ENCODE results near the gene SERPINH1.

SERPINH1 gene

DNA sequence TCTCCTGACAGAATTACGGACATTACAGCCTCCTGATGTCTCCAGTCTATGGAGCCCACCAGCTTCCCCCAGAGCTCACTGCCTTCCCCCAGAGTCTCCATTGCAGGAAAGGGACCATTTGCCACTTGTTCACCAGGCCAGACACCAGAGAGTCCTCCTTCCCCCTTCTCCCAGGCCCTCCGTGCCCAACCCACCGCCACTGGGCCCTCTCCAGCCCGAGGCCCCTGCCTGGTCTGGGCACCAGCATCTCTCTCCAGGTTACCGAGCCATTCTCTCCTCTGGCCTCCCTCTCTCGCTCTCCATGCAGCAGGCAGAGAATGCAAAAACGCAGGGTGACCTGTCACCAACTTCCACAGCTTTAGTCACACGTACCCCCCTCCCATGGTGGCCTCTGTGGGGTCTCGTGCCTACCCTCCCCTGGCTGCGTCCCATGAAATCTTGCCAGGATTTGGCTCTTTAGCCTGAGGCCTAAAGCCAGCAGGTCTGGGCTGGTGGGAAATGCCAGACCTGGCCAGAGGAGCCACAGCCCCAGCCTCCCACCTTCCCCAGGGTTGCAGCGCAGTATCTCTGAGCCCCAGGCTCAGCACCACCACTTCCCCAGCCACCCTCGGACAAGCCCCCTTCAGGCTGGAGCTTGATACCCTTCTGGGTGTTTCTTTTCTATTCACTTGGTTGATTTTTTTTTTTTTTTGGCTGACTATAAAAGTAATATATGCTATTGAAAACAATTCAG, 6.8 kb upstream of the SERPINH1 start:
- no peak for DNase-seq (ENCODE audit: low read depth)

DNA sequence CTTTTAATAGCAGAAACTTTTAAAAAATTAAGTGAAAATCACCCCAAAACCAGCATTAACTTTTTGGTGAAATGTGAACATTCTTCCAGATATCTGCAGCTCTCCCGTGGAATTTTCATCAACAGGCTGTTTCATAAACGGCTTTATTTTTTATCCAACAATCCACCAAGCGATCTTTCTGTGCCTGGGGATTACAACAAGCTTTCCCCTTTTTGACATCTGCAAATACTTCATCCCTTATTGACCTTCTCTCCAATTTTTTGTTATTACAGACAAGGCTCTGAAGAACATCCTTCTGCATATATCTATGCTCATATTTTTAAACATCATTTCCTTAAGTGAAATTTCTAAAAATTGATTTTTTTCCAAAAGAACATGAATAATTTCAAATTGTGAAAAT, 5.8 kb upstream of the SERPINH1 start:
- DNase-seq (ENCODE audit: low read depth): no peak

DNA sequence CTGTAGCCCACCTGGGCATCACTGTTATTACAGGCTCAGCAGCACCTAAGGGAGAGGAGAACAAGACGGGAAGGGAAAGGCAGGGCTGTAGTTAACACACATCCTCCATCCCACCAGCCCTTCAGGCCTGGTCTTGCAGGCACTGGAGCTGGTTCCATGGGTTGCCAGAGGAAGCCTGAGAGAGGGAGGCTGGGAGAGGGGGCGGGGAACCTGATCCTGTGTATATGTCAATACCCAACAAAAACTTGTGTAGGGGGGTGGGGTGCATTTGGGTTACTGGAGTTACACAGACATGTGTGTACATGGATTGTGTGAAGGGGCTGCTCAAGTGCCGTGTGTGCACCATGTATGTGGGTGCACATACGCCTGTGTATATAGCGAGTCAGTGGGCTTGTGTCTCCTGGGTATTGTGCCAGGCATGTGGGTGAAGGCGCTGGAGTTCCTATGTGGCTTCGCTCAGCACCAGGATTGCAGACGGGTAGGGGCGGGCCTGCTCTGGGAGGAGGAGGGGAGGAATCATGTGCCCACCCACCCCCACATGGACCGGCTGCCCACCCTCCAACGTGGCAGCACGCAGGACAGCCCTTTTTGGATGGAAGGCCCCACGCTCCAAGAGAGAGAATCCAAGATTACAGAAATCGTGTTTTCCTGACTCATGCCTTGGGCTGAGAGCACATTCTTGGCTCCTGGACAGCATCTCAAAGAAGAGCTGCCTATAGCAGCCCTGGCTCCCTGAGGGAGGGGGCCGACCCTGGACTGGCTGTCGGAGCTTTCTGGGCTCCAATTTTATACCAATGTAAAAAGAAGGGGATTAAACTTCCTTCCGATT, 4.2 kb upstream of the SERPINH1 start:
- peak; percentile 85 for DNase-seq (ENCODE audit: low read depth)

DNA sequence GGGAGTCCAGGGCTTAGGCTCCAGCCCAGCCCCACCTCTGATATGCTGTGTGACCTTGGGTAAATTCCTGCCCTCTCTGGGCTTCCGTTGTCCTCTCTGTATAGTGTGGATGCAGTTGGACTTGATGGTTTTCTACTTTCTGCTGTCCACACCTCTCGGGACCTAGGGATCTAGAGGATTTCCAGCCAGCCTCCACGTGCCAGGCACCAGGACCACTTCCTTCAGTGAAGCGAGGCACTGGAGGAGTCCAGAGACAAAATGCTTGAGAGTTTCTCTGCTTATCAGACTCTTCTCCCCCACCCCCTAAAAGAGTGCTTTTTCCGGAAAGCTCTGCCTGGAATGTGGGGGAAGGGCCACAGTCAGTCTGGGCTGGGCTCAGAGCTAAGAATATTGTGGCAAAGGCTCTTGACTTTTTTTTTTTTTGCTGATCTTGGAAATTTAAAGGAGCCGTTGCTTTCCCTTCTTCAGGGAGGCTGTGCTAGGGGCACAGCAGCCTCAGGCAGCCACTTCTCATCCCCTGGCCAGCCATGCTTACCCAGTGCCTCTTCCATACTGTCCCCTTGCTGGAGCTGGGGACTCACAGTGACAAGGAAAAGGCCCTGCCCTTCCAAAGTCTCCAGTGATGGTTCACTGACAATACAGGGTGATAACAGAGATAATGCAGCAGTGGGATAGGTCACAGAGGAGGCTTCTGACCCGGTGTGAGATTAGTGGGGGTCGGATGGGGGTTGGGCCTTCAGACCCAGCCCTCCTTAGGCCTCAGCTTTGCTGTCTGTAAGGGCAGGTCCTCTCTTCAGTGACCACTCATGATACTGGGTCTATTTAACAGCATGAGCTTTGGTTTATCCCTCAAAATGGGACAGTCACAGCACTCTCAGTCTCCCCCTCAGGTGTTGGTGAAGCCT, 2.9 kb upstream of the SERPINH1 start:
- no peak for DNase-seq (ENCODE audit: low read depth)

DNA sequence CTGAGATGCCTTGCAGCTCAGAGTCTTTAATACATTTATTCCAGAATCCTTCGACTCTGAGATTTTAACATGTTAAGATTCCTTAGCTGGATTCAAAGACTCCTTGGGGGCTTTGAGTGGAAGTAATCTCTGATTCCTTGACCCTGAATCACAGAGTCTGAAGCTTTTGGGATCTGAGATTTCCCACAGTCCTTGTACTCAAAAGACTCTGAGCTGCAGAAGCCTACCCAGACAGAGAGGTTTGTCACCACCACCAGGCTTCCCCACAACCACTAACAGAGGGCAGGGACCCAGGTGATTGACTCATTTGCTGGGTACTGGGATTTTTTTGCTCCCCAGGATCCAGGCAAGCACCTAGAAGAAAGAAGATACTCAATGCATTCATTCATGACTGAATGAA, 1.4 kb upstream of the SERPINH1 start:
- DNase-seq (ENCODE audit: low read depth): no peak

DNA sequence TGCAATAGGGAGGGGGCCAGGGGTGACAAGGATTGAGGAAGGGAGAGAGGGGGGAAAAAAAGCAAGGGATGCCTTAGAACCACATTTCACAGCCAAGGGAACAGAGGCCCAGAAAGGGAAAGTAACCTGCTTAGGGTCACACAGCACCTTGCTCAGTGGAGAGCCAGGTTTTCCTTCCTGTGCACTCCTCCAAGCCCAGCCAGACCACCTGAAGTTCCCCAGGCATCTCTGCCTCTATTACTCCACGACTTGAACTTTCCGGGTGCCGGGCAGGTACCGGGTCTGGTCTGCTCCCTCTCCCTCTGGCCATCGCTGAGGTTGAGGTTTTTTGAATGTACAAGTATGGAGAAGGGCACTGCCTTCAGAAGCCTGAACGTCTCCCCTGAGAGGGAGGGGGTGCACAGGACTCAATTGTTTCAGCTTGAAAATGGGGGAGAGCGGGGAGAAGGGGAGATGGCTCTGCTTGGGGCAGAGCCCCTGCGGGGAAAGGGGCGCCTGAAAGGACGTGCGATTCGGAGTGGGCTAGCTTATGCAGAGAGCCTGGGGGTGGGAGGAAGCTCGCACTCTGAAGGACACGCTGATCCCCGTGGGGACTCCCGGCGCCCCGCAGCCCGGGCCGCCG, 516 bp upstream of the SERPINH1 start:
- no peak for DNase-seq (ENCODE audit: low read depth)

DNA sequence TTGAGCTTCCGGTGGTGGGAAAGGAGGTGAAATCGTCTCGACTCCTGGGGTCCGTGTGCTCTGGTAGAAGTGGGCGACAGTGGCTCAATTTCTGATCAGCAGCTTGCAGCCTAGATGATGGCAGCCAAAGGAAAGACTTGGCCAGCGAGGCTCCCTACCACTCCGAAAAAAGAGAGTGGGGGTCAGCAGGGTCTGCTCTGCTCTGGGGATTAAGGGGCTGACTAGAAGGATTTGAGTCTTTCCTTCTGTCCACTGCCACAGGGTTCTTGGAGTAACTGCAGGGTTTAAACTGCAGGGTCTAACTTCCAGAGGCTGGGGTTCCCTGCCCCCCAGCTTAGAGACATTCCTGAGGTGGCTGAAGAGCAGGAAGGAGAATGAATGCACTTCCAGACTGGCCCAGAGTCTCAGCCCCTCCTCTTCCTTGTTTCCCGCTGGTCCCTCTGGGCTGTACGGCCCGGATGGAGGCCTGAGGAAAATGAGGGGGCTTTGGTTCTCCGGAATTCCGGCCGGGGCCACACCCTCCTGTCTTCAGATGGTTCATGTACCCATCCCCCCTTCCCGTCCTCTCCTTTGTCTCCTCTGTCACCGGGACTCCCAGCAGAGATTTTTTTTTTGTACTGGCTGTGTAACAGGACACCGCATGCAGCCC, 907 bp downstream of the SERPINH1 start:
- DNase-seq (ENCODE audit: low read depth): no peak

DNA sequence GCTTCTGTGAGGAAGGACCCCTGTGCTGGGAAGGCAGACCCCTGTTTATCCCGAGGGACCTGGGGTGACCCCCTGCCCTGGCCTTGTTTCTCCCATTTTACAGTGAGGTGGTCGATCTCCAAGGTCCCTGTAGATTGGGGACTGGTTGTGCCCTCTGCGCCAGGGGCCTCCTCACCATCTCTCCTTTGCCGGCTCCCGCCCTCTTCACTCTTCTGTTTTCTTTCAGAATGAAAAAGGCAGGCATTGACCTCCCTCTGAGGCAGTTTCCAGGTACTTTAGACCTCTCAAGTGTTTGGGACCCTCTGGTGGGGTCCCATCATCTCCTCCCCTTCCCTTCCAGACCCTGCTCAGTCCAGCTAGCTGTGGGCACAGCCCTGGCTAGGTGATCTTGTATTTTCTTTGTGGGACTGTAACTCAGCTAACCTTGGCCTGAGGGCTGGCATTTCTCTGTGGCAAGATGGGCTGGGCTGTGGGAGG, 1.5 kb downstream of the SERPINH1 start:
- no peak for DNase-seq (ENCODE audit: low read depth)

DNA sequence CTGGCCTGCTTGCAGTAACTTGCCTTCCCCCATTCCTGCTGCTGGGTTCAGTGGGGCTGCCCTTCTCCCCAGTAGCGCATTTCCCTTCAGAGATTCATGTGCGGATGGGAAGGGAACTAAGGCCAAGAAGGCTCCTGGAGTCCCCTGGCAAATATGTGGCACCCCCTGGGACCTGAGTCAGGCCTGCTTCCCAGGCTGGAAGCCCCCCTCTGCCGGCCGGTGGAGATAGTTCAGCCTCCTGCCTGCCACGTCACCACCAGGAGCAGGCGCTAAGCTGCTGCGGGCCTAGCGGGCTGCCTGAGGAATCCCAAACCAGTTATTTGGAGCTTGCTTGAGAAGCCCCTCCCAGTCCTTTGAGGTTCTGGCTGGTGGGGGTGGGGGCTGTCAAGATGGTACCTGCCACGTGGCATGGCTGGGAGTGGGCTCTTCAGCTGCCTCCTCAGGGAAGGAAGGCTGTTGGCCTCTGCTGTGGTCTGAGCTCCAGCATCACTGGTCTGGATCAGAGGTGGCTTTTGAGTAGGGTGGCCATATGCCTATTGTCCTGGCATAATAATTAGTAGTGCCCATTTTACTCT, 2.0 kb downstream of the SERPINH1 start:
- DNase-seq (ENCODE audit: low read depth): peak; percentile 73

DNA sequence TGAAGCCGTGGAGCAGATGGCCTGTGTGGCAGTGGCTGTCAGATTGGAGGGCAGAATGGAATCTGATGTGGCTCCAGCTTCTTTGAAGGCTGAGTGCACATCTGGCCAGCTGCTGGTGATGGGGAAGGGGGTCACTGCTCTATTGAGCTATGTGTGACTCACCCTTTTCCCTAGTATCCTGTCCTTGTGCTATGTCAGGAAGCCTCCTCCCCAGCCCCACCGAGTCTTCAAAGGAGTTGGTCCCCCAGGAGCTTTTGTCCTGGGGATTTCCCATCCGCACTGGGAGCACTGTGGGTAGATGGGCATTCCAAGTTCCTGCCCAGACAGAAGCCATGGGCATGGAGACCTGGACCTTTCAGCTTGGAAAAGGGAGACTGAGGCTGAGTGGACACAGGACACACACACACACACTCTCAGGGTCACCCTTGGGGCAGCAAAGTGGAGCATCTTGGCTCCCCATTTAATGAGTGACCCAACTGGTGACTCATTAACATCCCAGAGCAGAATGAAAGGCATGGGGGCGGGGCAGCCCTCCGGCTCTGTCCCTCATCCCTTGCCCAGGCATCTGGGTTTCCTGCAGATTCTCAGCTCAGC, 3.3 kb downstream of the SERPINH1 start:
- DNase-seq (ENCODE audit: low read depth): peak; percentile 80

DNA sequence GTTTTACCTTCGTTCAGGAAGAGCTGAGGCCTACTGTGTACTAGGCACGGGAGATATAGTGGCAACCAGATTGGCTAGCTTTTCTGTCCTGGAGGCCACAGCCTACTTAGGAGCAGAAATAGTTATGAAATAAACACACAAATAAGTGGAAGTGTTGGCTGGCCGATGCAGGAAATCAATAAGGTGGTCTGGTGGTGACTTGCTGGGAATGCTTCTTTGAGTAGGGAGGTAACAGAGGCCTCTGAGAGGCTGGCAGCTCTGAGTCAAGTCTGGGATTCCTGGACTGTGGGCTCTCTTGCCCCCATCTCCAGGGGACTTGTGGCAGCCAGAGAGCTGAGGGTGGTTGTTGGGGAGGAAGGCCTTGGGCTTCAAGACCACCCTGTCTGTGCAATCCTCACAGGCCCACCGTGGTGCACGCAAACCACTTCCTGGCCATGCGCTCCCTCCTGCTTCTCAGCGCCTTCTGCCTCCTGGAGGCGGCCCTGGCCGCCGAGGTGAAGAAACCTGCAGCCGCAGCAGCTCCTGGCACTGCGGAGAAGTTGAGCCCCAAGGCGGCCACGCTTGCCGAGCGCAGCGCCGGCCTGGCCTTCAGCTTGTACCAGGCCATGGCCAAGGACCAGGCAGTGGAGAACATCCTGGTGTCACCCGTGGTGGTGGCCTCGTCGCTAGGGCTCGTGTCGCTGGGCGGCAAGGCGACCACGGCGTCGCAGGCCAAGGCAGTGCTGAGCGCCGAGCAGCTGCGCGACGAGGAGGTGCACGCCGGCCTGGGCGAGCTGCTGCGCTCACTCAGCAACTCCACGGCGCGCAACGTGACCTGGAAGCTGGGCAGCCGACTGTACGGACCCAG, 4.1 kb downstream of the SERPINH1 start:
- DNase-seq (ENCODE audit: low read depth): no peak

DNA sequence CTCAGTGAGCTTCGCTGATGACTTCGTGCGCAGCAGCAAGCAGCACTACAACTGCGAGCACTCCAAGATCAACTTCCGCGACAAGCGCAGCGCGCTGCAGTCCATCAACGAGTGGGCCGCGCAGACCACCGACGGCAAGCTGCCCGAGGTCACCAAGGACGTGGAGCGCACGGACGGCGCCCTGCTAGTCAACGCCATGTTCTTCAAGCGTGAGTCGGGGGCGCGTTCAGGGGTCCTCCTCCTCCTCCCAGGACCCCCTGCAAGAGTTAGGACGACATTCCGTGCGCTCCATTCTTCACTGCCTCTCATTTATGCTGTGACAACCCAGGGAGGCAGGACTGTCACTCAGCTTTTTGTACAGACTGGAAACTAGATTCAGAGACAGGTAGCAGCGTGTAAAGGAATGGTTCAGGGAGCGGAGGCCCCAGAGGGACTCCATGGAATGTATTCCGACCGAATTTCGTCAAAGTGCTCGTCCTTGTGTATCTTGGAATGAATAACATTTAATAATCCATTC, 4.8 kb downstream of the SERPINH1 start:
- DNase-seq (ENCODE audit: low read depth): no peak

DNA sequence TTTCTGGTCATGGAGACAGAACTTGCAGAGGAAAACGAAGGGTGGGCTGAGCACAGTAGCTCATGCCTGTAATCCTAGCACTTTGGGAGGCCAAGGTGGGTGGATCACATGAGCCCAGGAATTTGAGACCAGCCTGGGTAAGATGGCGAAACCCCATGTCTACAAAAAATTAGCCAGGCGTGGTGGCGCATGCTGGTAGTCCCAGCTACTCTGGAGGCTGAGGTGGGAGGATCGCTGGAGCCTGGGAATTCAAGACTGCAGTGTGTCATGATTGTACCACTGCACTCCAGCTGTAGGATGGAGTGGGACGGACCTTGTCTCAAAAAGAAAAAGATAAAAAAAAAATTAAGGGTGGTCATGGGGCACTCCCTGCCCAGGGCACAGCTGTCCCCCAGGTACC, 5.9 kb downstream of the SERPINH1 start:
- no peak for DNase-seq (ENCODE audit: low read depth)

DNA sequence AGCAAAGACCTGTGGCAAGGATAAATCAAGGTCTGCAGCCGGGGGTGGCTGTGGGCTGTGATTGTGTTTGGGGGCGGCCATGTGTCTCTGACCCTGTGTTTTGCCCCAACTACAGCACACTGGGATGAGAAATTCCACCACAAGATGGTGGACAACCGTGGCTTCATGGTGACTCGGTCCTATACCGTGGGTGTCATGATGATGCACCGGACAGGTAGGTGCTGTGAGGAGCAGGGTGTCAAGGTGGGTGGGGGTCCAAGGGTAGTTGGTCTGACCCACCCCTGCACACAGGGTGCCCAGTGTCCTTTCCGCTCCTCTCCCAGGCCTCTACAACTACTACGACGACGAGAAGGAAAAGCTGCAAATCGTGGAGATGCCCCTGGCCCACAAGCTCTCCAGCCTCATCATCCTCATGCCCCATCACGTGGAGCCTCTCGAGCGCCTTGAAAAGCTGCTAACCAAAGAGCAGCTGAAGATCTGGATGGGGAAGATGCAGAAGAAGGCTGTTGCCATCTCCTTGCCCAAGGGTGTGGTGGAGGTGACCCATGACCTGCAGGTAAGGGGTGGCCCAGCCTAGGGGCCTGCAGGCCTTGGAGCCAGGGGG, 6.7 kb downstream of the SERPINH1 start:
- no peak for DNase-seq (ENCODE audit: low read depth)

DNA sequence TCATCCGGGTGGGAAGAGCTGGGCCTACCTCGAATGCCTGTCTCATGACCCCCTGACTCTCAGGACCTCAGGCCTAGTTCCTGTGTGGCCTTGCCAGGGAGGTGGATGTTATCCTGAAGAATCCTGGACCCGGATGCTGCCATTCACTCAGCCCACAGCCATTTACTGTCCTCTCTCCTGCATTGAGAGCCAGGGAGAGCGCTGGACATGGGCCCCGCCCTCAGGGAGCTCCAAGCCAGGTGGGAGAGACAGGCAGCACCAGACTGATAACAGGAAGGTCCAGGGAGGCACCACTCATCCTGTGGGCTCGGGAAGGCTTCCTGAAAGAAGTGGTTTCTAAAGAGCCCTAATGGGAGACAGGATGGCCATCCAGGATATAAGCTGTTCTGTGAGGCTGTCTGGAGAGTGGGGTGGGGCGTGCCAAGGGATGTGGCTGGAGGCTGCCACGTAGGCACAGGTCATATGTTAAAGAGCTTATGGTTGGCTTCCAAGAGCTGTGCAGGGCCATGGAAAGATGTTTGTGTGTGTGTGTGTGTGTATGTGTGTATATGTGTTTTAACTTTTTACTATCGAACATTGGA, 8.6 kb downstream of the SERPINH1 start:
- no peak for DNase-seq (ENCODE audit: low read depth)

DNA sequence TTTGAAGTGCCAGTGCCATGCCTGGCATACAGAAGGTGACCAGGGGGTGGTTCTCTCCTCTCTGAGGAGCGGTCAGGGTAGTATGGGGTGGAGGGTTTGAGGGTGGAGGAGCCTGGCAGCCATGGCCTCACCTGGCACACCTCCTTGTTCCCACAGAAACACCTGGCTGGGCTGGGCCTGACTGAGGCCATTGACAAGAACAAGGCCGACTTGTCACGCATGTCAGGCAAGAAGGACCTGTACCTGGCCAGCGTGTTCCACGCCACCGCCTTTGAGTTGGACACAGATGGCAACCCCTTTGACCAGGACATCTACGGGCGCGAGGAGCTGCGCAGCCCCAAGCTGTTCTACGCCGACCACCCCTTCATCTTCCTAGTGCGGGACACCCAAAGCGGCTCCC, 9.6 kb downstream of the SERPINH1 start:
- no peak for DNase-seq (ENCODE audit: low read depth)

DNA sequence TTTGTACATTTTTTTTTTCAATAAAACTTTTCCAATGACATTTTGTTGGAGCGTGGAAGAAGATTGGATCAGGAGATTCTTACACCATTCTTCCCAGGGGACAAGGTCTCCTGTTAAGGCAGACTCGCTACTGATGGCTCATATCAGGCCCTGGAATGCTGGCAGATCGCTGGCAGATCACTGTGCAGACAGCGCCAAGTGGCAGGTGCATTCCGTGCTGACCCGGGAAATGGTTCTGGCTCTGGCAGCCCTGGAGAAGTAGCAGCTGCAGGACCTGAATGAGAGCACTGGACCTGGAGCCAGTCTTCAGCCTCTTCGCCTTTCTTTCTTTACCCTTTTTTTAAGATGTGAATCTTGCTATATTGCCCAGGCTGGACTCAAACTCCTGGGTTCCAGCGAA, 10.7 kb downstream of the SERPINH1 start:
- no peak for DNase-seq (ENCODE audit: low read depth)

Measured in GM04504 (cell line).